ENCODE data around the gene NCOA5.
"Not testable (repeated sequence)": the region's sequence is repeated elsewhere in the genome, so short reads cannot be mapped to it uniquely, and the experiment has no call there.

Gene NCOA5

DNA sequence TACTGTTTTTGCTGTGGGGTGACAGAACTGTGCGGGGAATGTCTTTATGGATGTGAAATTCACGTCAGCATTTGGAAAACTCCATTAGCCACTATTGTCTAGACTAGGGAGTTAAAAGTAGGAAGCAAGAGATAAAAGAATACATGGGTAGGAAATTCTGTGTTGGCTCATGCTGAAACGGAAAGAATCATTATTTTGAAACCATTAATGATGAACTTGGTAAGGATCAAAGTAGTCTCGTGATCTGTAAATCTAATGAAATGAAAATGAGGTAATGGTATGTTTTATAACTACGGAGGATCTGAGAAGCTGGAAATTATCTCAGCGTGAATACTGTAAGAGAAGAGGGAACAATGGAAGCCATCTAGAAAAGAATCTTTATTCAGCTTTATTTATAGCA, 17.3 kb upstream of the NCOA5 start:
- no peak for DNase-seq
- no peaks in the 10 kb centered on the region for H3K9me3 ChIP-seq
- no peaks in the 10 kb centered on the region for H3K36me3 ChIP-seq
- TF ChIP-seq, protein P1, sequence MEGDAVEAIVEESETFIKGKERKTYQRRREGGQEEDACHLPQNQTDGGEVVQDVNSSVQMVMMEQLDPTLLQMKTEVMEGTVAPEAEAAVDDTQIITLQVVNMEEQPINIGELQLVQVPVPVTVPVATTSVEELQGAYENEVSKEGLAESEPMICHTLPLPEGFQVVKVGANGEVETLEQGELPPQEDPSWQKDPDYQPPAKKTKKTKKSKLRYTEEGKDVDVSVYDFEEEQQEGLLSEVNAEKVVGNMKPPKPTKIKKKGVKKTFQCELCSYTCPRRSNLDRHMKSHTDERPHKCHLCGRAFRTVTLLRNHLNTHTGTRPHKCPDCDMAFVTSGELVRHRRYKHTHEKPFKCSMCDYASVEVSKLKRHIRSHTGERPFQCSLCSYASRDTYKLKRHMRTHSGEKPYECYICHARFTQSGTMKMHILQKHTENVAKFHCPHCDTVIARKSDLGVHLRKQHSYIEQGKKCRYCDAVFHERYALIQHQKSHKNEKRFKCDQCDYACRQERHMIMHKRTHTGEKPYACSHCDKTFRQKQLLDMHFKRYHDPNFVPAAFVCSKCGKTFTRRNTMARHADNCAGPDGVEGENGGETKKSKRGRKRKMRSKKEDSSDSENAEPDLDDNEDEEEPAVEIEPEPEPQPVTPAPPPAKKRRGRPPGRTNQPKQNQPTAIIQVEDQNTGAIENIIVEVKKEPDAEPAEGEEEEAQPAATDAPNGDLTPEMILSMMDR (IDR thresholded peaks at IDR 0.05): no peak
- intact Hi-C loops (cut with DNase I; ENCODE audit: low total_unique reads): loop anchor here (5.0 kb wide), 1 partner anchor 1680 kb away; the partner anchor contains the start of gene SULF2
- no peak overlapping the region for H3K27ac ChIP-seq
- H3K27me3 ChIP-seq: peaks cover 0 to 37% of the 10 kb centered on the region in 2 donors
- no peak overlapping the region for H3K4me3 ChIP-seq
- no peaks in the 10 kb centered on the region for H3K4me1 ChIP-seq

DNA sequence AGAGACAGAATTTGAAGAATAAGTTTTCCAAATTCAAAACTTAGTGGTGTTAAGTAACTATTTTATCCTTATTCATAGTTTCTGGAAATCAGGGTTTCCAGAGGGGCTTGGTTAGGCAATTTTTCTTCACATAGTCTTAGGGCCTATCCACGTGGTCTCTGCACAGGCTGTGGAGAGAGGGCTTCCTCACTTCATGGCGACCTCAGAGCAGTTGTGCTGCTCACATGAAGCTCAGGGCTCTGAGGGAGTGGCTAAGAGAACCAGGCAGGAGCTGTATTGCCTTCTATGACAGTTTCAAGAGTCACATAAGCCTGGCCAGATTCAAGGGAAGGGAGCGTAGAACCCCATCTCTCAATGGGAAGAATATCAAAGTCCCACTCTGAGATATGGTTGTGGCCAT, 14.5 kb upstream of the NCOA5 start:
- TF ChIP-seq, protein P1 (IDR thresholded peaks at IDR 0.05): no peak
- Histone ChIP-seq H3K4me1 (peaks cover 0 to 3% (median 0%) of the 10 kb centered on the region in 4 donors), H3K9me3 (no peaks in the 10 kb centered on the region), H3K27ac (no peak overlapping the region), H3K36me3 (no peaks in the 10 kb centered on the region), H3K4me3 (no peak overlapping the region), H3K27me3 (peaks cover 0 to 57% of the 10 kb centered on the region in 2 donors)
- DNase-seq: no peak
- intact Hi-C loops (cut with DNase I; ENCODE audit: low total_unique reads): no loop called here

GRCh38 chr20:46102940-46103339, 13.2 kb upstream of the NCOA5 start:
- TF ChIP-seq, protein P1 (IDR thresholded peaks at IDR 0.05): no peak
- H3K27me3 ChIP-seq: peaks cover 0 to 54% of the 10 kb centered on the region in 2 donors
- H3K27ac ChIP-seq: no peak overlapping the region
- DNase-seq: no peak
- no peaks in the 10 kb centered on the region for H3K9me3 ChIP-seq
- no peaks in the 10 kb centered on the region for H3K36me3 ChIP-seq
- peaks cover 0 to 3% (median 0%) of the 10 kb centered on the region in 4 donors for H3K4me1 ChIP-seq
- no peak overlapping the region for H3K4me3 ChIP-seq
- intact Hi-C loops (cut with DNase I; ENCODE audit: low total_unique reads): no loop called here

DNA sequence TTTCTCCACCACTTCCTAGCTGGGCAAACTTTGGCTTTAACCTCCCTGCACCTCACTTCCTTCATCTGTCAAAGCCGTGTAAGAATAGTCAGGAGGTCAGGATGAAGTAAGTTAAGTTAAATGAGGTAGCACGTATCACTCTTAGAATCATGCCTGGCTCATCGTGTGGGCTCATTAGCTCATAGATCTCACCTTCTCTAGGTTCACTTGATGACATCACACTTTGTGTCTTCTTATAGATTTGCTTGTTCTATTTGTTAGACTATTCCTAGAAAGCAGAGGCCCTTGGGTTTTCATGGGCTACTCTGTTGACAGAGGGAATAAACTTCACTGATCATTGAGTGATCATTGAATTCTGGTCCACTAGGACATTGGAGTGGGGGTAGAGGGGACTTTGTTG, 12.2 kb upstream of the NCOA5 start:
- Histone ChIP-seq H3K27ac (no peak overlapping the region), H3K9me3 (no peaks in the 10 kb centered on the region), H3K27me3 (peaks cover 0 to 57% of the 10 kb centered on the region in 2 donors), H3K36me3 (no peaks in the 10 kb centered on the region), H3K4me3 (no peak overlapping the region), H3K4me1 (peaks cover 0 to 3% (median 0%) of the 10 kb centered on the region in 4 donors)
- TF ChIP-seq, protein P1 (IDR thresholded peaks at IDR 0.05): no peak
- no peak for DNase-seq
- intact Hi-C loops (cut with DNase I; ENCODE audit: low total_unique reads): no loop called here

DNA sequence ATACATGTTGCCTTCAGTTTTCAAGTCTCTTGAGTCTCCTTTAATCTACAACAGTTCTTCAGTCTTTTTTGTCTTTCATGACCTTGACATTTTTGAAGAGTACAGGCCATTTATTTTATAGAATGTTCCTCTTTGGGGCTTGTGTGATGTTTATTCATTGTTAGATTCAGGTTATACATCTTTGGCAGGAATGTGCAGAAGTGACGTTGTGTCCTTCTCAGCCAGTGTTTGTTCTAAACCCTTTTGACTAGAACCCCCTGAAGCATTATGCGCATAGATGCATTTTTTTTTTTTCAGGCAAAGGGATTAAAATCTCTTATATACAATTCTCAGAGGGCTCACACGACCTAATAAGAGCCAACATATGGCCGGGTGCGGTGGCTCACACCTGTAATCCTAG, 11.2 kb upstream of the NCOA5 start:
- H3K36me3 ChIP-seq: no peaks in the 10 kb centered on the region
- intact Hi-C loops (cut with DNase I; ENCODE audit: low total_unique reads): no loop called here
- H3K4me1 ChIP-seq: peaks cover 0 to 3% (median 0%) of the 10 kb centered on the region in 4 donors
- no peaks in the 10 kb centered on the region for H3K9me3 ChIP-seq
- H3K4me3 ChIP-seq: no peak overlapping the region
- H3K27ac ChIP-seq: no peak overlapping the region
- no peak for DNase-seq
- H3K27me3 ChIP-seq: peaks cover 0 to 49% of the 10 kb centered on the region in 2 donors
- TF ChIP-seq, protein P1 (IDR thresholded peaks at IDR 0.05): no peak

DNA sequence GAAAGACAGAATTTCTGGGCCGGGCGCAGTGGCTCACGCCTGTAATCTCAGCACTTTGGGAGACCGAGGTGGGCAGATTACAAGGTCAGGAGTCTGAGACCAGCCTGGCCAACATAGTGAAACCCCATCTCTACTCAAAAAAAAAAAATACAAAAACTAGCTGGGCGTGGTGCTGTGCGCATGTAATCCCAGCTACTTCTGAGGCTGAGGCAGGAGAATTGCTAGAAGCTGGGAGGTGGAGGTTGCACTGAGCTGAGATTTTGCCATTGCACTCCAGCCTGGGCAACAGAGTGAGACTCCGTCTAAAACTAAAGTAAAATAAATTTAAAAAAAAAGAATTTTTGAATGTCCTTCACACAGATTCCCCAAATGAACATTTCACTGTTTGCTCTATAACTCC, 10.7 kb upstream of the NCOA5 start:
- H3K36me3 ChIP-seq; H3K4me1 ChIP-seq; H3K4me3 ChIP-seq; H3K27ac ChIP-seq; DNase-seq; intact Hi-C loops (cut with DNase I; ENCODE audit: low total_unique reads); H3K9me3 ChIP-seq: not testable (repeated sequence)
- peaks cover 0 to 46% of the 10 kb centered on the region in 2 donors for H3K27me3 ChIP-seq

All from tibial artery (tissue), 4 donors.